HG02798 (cell line): Measurements from ENCODE around the gene ROBO1.
"Not testable (repeated sequence)": the region's sequence is repeated elsewhere in the genome, so short reads cannot be mapped to it uniquely, and the experiment has no call there.

Experiments used
- ATAC-seq: cut with Tn5 transposase; IDR thresholded peaks from one replicate; pipeline ENCODE4 v1.9.1; 2021; ENCODE audit warnings: mild to moderate bottlenecking; ENCODE audit not compliant: unreplicated experiment, poor library complexity

The ROBO1 gene

DNA sequence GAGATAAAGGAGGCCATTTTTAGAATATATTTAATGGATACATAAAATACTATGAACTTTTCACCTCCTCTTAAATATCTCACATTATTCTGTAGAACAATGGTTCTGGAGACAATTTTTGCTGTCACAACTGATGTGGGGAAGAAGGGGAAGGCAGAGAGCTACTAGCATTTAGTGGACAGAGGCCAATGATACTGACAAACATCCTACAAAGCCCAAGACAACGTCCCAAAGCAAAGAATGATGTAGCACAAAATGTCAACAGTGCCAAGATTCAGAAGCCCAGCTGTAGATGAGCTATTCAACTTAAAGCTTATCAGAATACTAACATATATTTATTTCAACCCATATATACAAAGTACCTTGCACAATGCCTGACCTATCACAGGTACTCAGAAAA lies 1069.4 kb downstream of the ROBO1 start:
- ATAC-seq: no peak

GRCh38 chr3:78697426-78697825 lies 1070.4 kb downstream of the ROBO1 start:
- ATAC-seq: no peak

- ATAC-seq: no peak
Measured at GRCh38 chr3:78690766-78691165, 1077.0 kb downstream of the ROBO1 start.

- ATAC-seq: no peak
Measured at GRCh38 chr3:78689378-78689777, 1078.4 kb downstream of the ROBO1 start.

DNA sequence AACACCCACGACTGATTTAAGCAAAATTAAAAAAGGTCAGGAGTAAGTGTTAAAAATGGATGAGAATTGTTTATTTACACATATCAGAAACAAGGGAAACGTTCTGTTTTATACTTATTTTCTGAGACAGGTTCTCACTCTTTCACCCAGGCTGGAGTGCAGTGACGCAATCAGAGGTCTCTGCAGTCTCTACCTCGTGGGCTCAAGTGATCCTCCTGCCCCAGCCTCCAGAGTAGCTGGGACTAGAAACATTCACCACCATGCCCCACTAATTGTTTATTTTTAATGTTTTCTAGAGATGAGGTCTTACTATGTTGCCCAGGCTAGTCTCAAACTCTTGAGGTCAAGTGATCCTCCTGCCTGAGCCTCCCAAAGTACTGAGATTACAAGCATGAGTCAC lies 1080.3 kb downstream of the ROBO1 start:
- ATAC-seq: no peak

DNA sequence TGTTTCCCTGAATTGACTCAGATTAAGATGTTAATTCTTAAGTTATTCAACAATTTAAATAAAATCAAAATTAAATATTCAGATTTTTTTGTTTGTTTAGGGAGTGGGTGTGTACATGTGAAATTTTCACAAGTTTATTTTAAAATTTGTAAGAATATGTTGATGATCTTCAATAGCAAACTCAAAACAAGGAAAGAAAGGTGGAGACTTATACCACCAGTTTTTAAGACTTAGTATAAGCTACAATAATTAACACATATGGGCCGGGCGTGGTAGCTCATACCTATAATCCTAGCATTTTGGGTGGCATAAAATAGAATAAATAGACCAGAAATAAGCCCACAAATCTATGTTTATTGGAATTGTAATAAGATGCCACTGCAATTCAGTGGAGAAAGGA lies 1084.5 kb downstream of the ROBO1 start:
- ATAC-seq: no peak

GRCh38 chr3:78675119-78675805 lies 1092.5 kb downstream of the ROBO1 start:
- not testable (repeated sequence) for ATAC-seq

- no peak for ATAC-seq
Measured at GRCh38 chr3:78670746-78671145, 1097.1 kb downstream of the ROBO1 start.

DNA sequence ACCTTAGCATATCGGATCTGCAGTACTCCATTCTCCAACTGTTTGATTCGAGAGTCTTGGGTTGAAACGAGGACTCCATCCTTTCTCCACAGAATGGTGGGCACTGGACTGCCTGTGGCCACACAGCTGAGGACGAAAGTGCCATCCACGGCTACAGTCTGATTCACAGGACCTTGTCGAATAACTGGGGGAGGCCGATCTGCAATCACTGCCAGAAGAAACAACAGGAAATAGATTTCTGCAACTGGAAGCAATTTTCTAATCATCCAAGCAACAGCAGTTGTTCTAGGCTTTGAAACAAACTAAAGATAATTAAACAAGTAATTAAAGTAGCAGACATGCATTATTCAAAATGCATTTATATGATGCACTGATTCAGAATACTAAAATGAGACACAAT lies 1097.7 kb downstream of the ROBO1 start:
- no peak for ATAC-seq

- no peak for ATAC-seq
Measured at GRCh38 chr3:78668302-78668701, 1099.5 kb downstream of the ROBO1 start.

DNA sequence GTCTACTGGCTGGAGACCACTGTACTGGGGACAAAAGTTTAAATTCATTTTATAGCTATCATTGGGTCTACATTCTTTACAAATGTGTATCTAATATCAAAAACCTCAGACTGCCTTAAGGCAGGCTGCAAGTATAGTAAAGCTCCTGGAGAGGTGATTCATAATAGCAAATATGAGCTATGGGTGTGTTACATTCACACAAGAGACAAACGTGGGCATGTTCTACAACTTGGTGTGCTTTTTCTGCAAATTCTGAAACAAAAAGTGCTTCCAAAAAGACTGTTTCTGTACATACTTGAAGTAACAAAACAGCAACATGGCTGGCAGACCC lies 1101.4 kb downstream of the ROBO1 start:
- no peak for ATAC-seq

GRCh38 chr3:78665776-78666469 lies 1101.9 kb downstream of the ROBO1 start:
- no peak for ATAC-seq

- ATAC-seq: no peak
Measured at GRCh38 chr3:78665101-78665500, 1102.7 kb downstream of the ROBO1 start.

GRCh38 chr3:78660957-78661356 lies 1106.8 kb downstream of the ROBO1 start:
- ATAC-seq: no peak

DNA sequence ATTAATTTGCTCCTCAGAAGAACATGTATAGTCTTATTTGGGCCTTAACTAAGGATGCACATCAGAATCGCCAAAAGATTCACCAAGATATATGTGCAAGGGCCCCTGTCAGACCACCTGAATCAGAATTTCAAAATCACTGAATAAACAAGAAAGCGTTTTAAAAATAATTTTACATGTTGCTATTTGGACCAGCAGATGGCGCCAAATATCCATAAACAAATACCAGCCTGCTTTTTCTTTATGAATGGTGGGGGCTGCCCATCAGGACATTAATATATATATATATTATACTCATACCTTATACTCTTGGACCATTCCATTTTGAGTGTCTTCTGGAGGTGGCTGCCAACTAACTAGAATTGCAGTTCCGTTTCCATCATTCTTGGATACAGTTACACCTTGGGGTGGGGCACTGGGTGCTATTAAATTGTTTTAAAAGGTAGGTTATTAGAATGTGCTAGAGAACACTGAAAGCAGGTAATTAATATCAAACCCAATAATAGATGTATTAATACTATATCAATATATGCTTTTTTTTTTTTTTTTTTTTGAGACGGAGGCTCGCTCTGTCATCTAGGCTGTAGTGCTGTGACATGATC lies 1108.3 kb downstream of the ROBO1 start:
- ATAC-seq: peak; percentile 35

DNA sequence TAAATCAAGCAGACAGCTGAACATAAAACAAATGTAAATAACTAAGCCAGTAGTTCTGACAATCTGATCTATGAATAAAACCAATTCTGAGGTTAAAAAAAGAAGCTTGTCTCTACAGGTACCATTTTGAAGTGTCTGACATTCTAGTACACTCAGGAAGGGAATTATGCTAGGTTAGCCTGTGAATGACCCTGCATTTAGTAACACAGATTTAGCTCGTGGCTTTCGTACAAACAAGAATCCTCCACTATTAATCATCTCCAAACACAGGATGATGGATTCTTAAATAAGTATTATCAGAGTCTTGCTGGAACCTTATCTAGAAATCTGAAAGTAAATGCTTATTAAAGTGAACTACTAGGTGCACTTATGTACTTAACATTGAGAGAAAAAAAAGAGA lies 1120.1 kb downstream of the ROBO1 start:
- no peak for ATAC-seq

GRCh38 chr3:78645628-78646310 lies 1122.0 kb downstream of the ROBO1 start:
- ATAC-seq: peak; percentile 92

- ATAC-seq: no peak
Measured at GRCh38 chr3:78644847-78645246, 1123.0 kb downstream of the ROBO1 start.

DNA sequence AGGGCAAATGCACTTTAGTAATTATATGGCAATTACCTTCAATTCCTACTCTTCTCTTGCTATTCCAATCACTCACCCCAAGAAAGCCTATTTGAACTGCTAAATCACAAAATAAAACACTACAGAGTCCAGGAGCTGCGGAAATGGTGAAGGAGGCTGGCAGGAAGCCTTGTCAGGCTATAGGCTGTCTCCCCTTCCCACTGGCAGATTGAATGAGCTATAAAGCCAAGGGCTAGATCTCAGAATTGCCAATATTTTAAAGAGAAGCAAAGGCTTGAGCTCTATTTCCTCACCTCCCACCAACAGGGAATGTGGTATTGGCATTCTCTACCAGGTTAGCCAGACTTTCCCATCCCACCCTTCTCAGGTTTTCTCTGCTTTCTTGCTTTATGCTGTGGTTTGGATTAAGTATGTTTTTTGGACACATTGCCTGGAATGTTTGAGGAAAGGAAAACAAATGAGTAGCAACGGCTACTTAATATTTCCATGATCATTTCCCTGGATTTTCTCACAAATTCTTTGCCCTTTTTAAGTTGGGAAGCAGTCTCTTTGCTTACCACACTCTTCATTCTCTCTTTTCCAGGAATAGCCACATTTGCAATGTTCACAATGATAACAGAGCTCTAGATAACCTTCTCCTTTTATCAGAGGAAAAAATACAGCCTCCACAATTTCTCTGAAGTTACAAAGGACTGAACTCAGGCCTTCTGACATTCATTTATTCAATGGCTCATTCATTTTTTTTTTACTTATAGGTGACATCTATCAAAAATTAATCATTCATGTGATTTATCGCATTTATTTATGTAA lies 1125.4 kb downstream of the ROBO1 start:
- ATAC-seq: no peak

DNA sequence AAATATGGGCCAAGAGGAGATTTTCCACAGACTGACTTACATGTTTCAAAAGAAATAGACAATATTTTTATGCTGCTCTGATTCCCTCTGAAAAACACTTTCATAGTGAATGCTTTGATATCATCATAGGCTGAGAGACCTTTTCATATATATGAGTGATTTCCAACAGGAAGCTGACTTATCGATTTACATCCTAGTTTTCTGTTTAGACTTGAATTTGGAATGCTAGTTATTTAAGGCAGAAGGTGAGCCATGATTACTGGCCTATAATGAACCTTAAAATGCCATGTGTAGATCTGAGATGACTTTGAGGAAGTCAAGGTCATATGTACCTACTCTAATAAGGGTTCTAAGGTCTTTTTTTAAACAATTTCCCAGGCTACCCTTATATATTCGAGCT lies 1126.1 kb downstream of the ROBO1 start:
- no peak for ATAC-seq
